ENCODE results near the gene HRK. TPM values are rescaled to one million over a fixed set of nuclear protein-coding genes. Genes with fewer than 3 reads are reported as not detected.

HRK gene
- total RNA-seq, 1 experiment from 2014 or later: 3.5 TPM

DNA sequence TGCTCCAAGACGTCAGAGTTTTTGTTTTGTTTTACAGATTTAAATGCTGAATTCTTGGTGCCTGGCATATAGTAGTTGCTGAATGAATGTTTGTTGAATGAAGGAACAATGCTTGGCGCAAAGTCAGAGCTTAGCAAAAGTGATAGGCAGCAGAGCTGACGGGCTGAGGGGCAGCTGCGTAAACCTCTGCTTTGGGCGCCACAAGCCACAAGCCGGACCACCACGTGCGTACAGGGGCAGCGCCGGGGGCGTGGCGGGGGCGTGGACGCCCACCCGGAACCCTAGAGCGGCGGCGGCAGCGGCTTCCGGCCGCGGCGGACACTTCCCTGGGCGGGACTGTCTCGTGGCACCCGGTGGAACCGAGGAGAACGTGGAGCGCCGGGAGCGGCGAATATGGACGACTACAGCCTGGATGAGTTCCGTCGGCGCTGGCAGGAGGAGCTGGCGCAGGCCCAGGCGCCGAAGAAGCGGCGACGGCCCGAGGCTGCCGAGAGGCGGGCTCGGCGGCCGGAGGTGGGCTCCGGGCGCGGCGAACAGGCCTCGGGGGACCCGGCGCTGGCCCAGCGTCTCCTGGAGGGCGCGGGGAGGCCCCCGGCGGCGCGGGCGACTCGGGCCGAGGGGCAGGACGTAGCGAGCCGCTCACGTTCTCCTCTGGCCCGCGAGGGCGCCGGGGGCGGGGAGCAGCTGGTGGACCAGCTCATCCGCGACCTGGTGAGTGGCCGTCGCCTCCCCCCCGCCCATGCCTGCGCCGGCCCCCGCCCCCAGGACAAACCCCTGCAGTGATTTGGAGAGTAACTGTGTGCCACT lies 29.6 kb upstream of the HRK start, which contains the start of gene FBXW8 (continued):
- TF ChIP-seq KAT7 (CRISPR knock-in tag; IDR thresholded peaks at IDR 0.05; ENCODE audit: borderline replicate concordance) (peak; percentile 93), ZNF317 (CRISPR knock-in tag; IDR thresholded peaks at IDR 0.05; ENCODE audit: borderline replicate concordance, low read depth) (0 out of 2 replicates have a peak, but pooled peaks have one; percentile 30), ZNF219 (CRISPR knock-in tag; IDR thresholded peaks at IDR 0.05; ENCODE audit: borderline replicate concordance) (no peak), NFYB (CRISPR knock-in tag; conservative IDR thresholded peaks at IDR 0.05; ENCODE audit: low read depth) (no peak), ATF1 (CRISPR knock-in tag; IDR thresholded peaks at IDR 0.05) (peak; percentile 63; the same call in 1 of the 2 replicates), SMAD3 (CRISPR knock-in tag; IDR thresholded peaks at IDR 0.05; ENCODE audit: borderline replicate concordance) (peak; percentile 63; the same call in 1 of the 2 replicates), ETV6 (CRISPR knock-in tag; IDR thresholded peaks at IDR 0.05) (peak; percentile 93), ZBTB21 (CRISPR knock-in tag; IDR thresholded peaks at IDR 0.05; ENCODE audit: borderline replicate concordance) (0 out of 2 replicates have a peak, but pooled peaks have one; percentile 67)
- TF ChIP-seq, protein P1, sequence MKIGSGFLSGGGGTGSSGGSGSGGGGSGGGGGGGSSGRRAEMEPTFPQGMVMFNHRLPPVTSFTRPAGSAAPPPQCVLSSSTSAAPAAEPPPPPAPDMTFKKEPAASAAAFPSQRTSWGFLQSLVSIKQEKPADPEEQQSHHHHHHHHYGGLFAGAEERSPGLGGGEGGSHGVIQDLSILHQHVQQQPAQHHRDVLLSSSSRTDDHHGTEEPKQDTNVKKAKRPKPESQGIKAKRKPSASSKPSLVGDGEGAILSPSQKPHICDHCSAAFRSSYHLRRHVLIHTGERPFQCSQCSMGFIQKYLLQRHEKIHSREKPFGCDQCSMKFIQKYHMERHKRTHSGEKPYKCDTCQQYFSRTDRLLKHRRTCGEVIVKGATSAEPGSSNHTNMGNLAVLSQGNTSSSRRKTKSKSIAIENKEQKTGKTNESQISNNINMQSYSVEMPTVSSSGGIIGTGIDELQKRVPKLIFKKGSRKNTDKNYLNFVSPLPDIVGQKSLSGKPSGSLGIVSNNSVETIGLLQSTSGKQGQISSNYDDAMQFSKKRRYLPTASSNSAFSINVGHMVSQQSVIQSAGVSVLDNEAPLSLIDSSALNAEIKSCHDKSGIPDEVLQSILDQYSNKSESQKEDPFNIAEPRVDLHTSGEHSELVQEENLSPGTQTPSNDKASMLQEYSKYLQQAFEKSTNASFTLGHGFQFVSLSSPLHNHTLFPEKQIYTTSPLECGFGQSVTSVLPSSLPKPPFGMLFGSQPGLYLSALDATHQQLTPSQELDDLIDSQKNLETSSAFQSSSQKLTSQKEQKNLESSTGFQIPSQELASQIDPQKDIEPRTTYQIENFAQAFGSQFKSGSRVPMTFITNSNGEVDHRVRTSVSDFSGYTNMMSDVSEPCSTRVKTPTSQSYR (CRISPR knock-in tag; IDR thresholded peaks at IDR 0.05): 0 out of 2 replicates have a peak, but pooled peaks have one; percentile 37
- TF ChIP-seq, protein P2, sequence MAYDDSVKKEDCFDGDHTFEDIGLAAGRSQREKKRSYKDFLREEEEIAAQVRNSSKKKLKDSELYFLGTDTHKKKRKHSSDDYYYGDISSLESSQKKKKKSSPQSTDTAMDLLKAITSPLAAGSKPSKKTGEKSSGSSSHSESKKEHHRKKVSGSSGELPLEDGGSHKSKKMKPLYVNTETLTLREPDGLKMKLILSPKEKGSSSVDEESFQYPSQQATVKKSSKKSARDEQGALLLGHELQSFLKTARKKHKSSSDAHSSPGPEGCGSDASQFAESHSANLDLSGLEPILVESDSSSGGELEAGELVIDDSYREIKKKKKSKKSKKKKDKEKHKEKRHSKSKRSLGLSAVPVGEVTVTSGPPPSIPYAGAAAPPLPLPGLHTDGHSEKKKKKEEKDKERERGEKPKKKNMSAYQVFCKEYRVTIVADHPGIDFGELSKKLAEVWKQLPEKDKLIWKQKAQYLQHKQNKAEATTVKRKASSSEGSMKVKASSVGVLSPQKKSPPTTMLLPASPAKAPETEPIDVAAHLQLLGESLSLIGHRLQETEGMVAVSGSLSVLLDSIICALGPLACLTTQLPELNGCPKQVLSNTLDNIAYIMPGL (CRISPR knock-in tag; IDR thresholded peaks at IDR 0.05): peak; percentile 93
- TF ChIP-seq, protein P3, sequence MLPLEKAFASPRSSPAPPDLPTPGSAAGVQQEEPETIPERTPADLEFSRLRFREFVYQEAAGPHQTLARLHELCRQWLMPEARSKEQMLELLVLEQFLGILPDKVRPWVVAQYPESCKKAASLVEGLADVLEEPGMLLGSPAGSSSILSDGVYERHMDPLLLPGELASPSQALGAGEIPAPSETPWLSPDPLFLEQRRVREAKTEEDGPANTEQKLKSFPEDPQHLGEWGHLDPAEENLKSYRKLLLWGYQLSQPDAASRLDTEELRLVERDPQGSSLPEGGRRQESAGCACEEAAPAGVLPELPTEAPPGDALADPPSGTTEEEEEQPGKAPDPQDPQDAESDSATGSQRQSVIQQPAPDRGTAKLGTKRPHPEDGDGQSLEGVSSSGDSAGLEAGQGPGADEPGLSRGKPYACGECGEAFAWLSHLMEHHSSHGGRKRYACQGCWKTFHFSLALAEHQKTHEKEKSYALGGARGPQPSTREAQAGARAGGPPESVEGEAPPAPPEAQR (CRISPR knock-in tag; IDR thresholded peaks at IDR 0.05): peak; percentile 39; the same call in 1 of the 2 replicates
- TF ChIP-seq, protein P4, sequence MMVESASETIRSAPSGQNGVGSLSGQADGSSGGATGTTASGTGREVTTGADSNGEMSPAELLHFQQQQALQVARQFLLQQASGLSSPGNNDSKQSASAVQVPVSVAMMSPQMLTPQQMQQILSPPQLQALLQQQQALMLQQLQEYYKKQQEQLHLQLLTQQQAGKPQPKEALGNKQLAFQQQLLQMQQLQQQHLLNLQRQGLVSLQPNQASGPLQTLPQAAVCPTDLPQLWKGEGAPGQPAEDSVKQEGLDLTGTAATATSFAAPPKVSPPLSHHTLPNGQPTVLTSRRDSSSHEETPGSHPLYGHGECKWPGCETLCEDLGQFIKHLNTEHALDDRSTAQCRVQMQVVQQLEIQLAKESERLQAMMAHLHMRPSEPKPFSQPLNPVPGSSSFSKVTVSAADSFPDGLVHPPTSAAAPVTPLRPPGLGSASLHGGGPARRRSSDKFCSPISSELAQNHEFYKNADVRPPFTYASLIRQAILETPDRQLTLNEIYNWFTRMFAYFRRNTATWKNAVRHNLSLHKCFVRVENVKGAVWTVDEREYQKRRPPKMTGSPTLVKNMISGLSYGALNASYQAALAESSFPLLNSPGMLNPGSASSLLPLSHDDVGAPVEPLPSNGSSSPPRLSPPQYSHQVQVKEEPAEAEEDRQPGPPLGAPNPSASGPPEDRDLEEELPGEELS (CRISPR knock-in tag; IDR thresholded peaks at IDR 0.05): peak; percentile 92

DNA sequence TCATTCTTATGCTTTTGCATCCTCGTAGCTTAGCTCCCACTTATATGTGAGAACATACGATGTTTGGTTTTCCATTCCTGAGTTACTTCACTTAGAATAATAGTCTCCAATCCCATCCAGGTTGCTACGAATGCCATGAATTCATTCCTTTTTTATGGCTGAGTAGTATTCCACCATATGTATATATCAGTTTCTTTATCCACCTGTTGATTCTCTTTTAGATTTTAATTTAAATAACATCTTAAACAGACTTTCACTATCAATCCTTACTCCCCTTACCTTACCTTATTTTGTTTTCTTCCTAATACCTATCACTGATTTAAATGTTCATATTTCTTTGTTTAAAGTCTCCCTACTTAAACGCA lies 29.0 kb upstream of the HRK start:
- CTCF ChIA-PET: interaction anchor here (0.9 to 1.6 kb wide), 2 partner anchors 47 to 210 kb away, joined by 3 to 15 read pairs; no protein-coding TSS in a partner anchor

DNA sequence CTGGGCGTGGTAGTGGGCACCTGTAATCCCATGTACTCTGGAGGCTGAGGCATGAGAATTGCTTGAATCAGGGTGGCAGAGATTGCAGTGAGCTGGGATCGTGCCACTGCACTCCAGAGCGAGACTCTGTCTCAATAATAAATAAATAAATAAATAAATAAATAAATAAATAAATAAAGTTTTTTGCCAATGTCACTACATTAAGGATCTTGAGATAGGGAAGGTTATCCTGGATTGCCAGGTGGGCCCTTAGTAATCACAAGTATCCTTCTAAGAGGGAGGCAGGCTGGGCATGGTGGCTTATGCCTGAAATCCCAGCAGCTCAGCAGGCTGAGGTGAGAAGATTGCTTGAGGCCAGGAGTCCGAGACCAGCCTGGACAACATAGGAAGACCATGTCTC lies 25.0 kb upstream of the HRK start:
- H3K36me3 Mint-ChIP-seq: no peaks in the 10 kb centered on the region
- CTCF ChIA-PET: interaction anchor here (0.7 to 1.3 kb wide), 3 partner anchors 24 to 230 kb away, joined by 3 to 4 read pairs (median 3); no protein-coding TSS in a partner anchor
- H3K9me3 Mint-ChIP-seq: peaks cover 8% of the 10 kb centered on the region
- H3K27ac Mint-ChIP-seq: no peak overlapping the region
- DNase-seq (ENCODE audit: low spot score) (no peak), ATAC-seq (no peak)
- POLR2A ChIA-PET: no interaction called here
- peaks cover 7% of the 10 kb centered on the region for H3K4me1 Mint-ChIP-seq
- TF ChIP-seq MXD4 (CRISPR knock-in tag; IDR thresholded peaks at IDR 0.05; ENCODE audit: borderline replicate concordance): no peak
- TF ChIP-seq ZNF219 (CRISPR knock-in tag; IDR thresholded peaks at IDR 0.05; ENCODE audit: borderline replicate concordance): no peak
- peaks cover 5% of the 10 kb centered on the region for H3K27me3 Mint-ChIP-seq (ENCODE audit: low read depth)
- no peak overlapping the region for H3K4me3 Mint-ChIP-seq

More for the DNA sequence above, 29.0 kb upstream of the HRK start:
- Mint-ChIP-seq H3K4me3 (peak overlapping the region; percentile 70), H3K27ac (peak overlapping the region; percentile 55), H3K36me3 (no peaks in the 10 kb centered on the region), H3K4me1 (peaks cover 14% of the 10 kb centered on the region), H3K27me3 (ENCODE audit: low read depth) (peaks cover 5% of the 10 kb centered on the region), H3K9me3 (peaks cover 4% of the 10 kb centered on the region; the same call in 1 of the 2 replicates)
- no peak for TF ChIP-seq JUN (CRISPR knock-in tag; IDR thresholded peaks at IDR 0.05)
- TF ChIP-seq GTF2I (CRISPR knock-in tag; conservative IDR thresholded peaks at IDR 0.05): peak; percentile 59; the same call in 1 of the 2 replicates
- DNase-seq (ENCODE audit: low spot score) (no peak), ATAC-seq (no peak)
- POLR2A ChIA-PET: no interaction called here
